Measurements from ENCODE around the gene SLC9A3.
A peak's percentile ranks its signal among the peaks of the same experiment; 100 is the strongest.

Gene SLC9A3

DNA sequence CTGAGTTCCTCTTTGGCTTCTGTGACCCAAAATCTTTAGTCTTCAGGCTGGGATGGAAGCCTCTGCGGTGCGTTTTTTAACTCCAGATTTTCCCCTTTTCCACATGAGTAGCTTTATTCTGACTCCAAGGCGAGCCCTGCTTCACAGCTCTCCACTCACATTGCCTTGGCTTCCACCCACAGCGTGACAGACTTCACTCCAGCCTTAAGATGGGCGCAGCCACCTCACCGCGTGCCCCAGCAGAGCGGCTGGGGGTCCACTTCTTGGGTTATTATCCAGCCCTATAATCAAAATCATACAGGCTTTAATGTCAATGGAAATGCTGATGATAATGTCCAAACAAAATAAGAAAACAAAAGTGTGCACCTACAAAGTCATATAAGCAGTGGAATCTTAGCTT, 80.0 kb downstream of the SLC9A3 start:
- Histone ChIP-seq H3K4me1 (ENCODE audit: control insufficient read depth in 1 of 2, insufficient read depth in 2 of 2, low read length in 2 of 2) (peaks cover 20 to 29% of the 10 kb centered on the region in 2 donors), H3K36me3 (ENCODE audit: control insufficient read depth in 1 of 2, insufficient read depth in 2 of 2, low read length in 2 of 2) (peaks cover 30% of the 10 kb centered on the region in 2 donors), H3K9ac (ENCODE audit: low read depth in 1 of 2, low read length in 2 of 2) (peak overlapping the region in 1 of 2 donors; percentile 86), H3K27ac (ENCODE audit: low read depth, low read length) (no peak overlapping the region), H3K9me3 (ENCODE audit: control insufficient read depth in 1 of 2, low read length in 2 of 2) (no peaks in the 10 kb centered on the region), H3K4me3 (ENCODE audit: low read depth in 1 of 2, low read length in 2 of 2) (peak overlapping the region; percentile 99 to 100), H3K27me3 (ENCODE audit: control insufficient read depth in 1 of 2, insufficient read depth in 2 of 2, low read length in 2 of 2) (no peaks in the 10 kb centered on the region)

DNA sequence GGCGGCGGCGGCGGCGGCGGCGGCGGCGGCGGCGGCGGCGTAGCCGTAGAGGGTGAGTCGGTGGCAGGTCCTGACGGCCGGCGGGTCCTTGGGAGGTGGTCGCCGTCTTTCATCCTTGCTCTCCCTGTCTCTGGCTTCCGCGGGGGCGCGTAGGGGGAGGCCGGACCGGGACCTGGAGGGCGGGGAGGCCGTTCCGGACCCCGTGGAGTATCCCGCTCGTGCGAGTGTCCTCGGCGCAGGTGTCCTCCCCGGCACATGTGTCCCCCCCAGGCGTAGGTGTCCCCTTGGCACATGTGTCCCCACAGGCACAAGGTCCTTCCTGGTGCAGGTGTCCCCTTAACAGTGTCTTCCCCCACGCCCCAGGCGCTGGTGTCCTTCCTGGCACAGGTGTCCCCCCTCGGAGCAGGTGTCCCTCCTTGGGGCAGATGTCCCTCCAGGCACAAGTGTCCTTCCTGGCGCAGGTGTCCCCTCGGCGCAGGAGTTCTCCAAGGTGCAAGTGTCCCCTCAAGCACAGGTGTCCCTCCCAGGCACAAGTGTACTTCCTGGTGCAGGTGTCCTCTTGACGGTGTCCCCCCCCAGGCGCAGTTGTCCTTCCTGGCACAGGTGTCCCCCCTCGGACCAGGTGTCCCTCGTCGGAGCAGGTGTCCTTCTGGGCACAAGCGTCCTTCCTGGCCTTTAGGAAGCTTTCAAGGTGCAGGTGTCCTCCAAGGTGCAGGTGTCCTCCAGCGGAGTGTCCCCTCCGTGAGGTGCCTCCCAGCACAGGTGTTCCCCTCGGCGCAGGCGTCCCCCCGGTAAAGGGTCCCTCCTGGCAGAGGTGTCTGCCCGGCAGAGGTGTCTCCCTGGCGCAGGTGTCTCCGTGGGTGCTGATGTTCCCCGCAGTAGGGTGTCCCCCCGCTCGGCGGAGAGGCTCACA, 80.8 kb downstream of the SLC9A3 start:
- Histone ChIP-seq H3K4me1 (ENCODE audit: control insufficient read depth in 1 of 2, insufficient read depth in 2 of 2, low read length in 2 of 2) (peaks cover 20 to 29% of the 10 kb centered on the region in 2 donors), H3K9ac (ENCODE audit: low read depth in 1 of 2, low read length in 2 of 2) (peak overlapping the region; percentile 86 to 97), H3K27ac (ENCODE audit: low read depth, low read length) (peak overlapping the region; percentile 54), H3K36me3 (ENCODE audit: control insufficient read depth in 1 of 2, insufficient read depth in 2 of 2, low read length in 2 of 2) (peaks cover 22 to 24% of the 10 kb centered on the region in 2 donors), H3K27me3 (ENCODE audit: control insufficient read depth in 1 of 2, insufficient read depth in 2 of 2, low read length in 2 of 2) (no peaks in the 10 kb centered on the region), H3K4me3 (ENCODE audit: low read depth in 1 of 2, low read length in 2 of 2) (peak overlapping the region; percentile 99 to 100), H3K9me3 (ENCODE audit: control insufficient read depth in 1 of 2, low read length in 2 of 2) (no peaks in the 10 kb centered on the region)

DNA sequence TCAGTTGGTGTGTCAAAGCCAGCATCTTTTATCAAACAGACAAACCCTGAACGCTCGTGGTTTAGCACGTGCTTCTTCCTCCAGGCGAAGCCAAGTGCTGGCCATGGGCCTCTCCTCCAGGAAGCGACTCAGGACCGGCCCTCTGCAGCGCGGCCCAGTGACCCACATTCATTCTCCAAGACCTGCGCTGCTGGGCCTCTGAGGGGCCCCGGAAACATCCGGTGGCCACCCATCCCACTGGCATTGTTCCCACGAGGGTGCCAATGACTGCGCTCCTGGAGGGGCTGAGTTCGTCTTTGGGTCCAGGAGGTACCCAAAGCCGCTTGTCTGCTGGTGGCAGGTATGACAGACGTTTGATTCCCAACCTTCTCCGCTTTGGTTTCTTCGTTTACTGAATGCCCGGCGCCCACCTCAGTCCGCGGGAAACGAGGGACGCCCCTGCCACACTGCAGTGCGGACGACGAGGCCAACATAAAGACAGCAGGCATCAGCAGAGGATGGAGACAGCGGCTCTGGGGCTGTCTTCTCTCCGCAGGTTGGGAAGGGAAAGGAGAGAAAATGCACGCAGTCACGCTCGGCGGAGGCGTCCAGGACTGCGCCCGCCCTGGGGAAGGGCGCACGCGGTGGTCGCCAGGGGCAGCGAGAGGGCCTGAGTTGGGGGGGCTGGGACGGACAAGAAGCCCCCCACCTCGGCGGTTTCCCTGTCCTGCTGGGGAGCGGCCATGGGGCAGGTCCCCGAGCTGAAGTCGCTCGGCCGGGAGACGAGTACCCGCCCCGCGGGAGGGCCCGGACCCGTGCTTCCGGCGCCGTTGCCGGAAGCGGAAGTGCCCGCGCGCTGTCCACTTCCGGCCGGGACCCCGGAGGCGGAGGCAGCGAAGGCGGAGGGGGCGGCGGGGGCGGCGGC, 81.7 kb downstream of the SLC9A3 start, which contains the start of gene EXOC3:
EXOC3 (plus strand) TSS at position 842 of the 904 bp plus-strand sequence. CDS start 3,030 bp downstream, outside the sequence.
- peak within 1 kb of the TSS; percentile 86 to 97 for H3K9ac ChIP-seq (ENCODE audit: low read depth in 1 of 2, low read length in 2 of 2)
- H3K27ac ChIP-seq (ENCODE audit: low read depth, low read length), result peak within 1 kb of the TSS; percentile 54
- H3K27me3 ChIP-seq (ENCODE audit: control insufficient read depth in 1 of 2, insufficient read depth in 2 of 2, low read length in 2 of 2), result no peaks in the 10 kb centered on the region
- H3K36me3 ChIP-seq (ENCODE audit: control insufficient read depth in 1 of 2, insufficient read depth in 2 of 2, low read length in 2 of 2), result peaks cover 13 to 16% of the 10 kb centered on the region in 2 donors
- no peaks in the 10 kb centered on the region for H3K9me3 ChIP-seq (ENCODE audit: control insufficient read depth in 1 of 2, low read length in 2 of 2)
- H3K4me1 ChIP-seq (ENCODE audit: control insufficient read depth in 1 of 2, insufficient read depth in 2 of 2, low read length in 2 of 2), result peaks cover 20 to 23% of the 10 kb centered on the region in 2 donors
- H3K4me3 ChIP-seq (ENCODE audit: low read depth in 1 of 2, low read length in 2 of 2), result peak within 1 kb of the TSS; percentile 99 to 100

- Histone ChIP-seq H3K4me3 (ENCODE audit: low read depth in 1 of 2, low read length in 2 of 2) (peak overlapping the region; percentile 99 to 100), H3K9me3 (ENCODE audit: control insufficient read depth in 1 of 2, low read length in 2 of 2) (no peaks in the 10 kb centered on the region), H3K4me1 (ENCODE audit: control insufficient read depth in 1 of 2, insufficient read depth in 2 of 2, low read length in 2 of 2) (peaks cover 20 to 23% of the 10 kb centered on the region in 2 donors), H3K9ac (ENCODE audit: low read depth in 1 of 2, low read length in 2 of 2) (peak overlapping the region in 1 of 2 donors; percentile 82), H3K27me3 (ENCODE audit: control insufficient read depth in 1 of 2, insufficient read depth in 2 of 2, low read length in 2 of 2) (no peaks in the 10 kb centered on the region), H3K27ac (ENCODE audit: low read depth, low read length) (no peak overlapping the region), H3K36me3 (ENCODE audit: control insufficient read depth in 1 of 2, insufficient read depth in 2 of 2, low read length in 2 of 2) (peaks cover 7 to 9% of the 10 kb centered on the region in 2 donors)
These were observed 82.3 kb downstream of the SLC9A3 start for GRCh38 chr5:441996-442334.

DNA sequence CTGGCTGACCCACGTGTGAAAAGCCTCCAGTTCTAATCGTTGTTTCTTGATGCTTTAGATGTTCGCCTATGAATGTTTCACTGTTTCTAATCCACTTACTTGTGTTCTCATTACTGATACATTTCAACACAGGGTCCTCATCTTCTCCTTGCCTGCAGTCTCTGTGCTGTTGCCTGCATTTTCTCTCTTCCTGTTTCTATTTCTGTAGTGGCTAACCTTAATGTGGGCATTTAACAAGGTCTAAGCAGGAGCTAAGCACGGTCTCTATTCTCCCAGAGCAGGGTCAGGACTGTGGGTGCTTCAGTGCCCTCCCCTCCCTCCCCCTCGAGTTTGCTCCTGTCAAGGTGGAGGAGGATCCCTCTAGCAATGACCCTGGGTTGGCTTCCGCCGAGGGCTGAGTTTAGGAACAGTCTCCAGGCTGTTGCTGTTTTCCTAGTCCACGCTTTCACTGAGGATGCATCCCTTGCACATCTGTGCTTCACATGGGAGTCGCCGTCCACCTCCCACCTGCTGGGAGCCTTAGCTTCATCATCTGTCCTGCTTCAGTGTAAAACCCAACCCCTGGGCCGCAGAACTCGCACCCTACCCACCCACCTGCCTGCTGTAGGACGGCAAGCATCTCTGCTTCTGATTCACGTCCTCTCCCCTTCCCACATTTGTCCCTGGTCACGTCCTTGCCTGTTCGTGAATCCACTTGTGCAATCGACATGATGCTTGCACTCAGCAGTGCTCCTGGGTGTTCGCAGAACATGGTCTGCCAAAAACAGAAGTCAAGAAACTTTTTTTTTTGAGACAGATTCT, 83.6 kb downstream of the SLC9A3 start:
- no peak overlapping the region for H3K9ac ChIP-seq (ENCODE audit: low read depth in 1 of 2, low read length in 2 of 2)
- H3K9me3 ChIP-seq (ENCODE audit: control insufficient read depth in 1 of 2, low read length in 2 of 2), result no peaks in the 10 kb centered on the region
- no peaks in the 10 kb centered on the region for H3K27me3 ChIP-seq (ENCODE audit: control insufficient read depth in 1 of 2, insufficient read depth in 2 of 2, low read length in 2 of 2)
- H3K27ac ChIP-seq (ENCODE audit: low read depth, low read length), result no peak overlapping the region
- H3K36me3 ChIP-seq (ENCODE audit: control insufficient read depth in 1 of 2, insufficient read depth in 2 of 2, low read length in 2 of 2), result peaks cover 0 to 3% of the 10 kb centered on the region in 2 donors
- no peak overlapping the region for H3K4me3 ChIP-seq (ENCODE audit: low read depth in 1 of 2, low read length in 2 of 2)
- H3K4me1 ChIP-seq (ENCODE audit: control insufficient read depth in 1 of 2, insufficient read depth in 2 of 2, low read length in 2 of 2), result peaks cover 20 to 23% of the 10 kb centered on the region in 2 donors

DNA sequence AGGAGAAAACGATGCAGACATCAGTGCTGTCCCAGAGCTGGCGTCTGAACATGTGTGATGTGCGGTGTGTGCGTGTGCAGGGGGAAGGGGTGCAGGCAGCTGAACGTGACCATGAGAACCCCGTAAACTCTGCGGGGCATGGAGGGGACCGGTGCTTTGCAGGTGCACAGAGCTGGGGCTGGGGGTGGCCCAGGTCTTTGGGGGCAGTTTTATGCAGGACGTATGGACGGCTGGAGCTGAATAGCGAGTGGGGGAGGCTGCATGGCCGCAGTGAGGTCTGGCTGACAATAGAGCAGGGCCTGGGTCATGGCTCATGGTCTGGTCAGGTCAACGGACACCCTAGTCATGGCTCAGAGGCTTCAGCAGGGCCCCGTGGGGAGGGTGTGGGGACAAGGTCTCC, 84.6 kb downstream of the SLC9A3 start:
- H3K27ac ChIP-seq (ENCODE audit: low read depth, low read length), result no peak overlapping the region
- H3K4me1 ChIP-seq (ENCODE audit: control insufficient read depth in 1 of 2, insufficient read depth in 2 of 2, low read length in 2 of 2), result peaks cover 17 to 22% of the 10 kb centered on the region in 2 donors
- no peak overlapping the region for H3K9ac ChIP-seq (ENCODE audit: low read depth in 1 of 2, low read length in 2 of 2)
- H3K9me3 ChIP-seq (ENCODE audit: control insufficient read depth in 1 of 2, low read length in 2 of 2), result no peaks in the 10 kb centered on the region
- H3K27me3 ChIP-seq (ENCODE audit: control insufficient read depth in 1 of 2, insufficient read depth in 2 of 2, low read length in 2 of 2), result no peaks in the 10 kb centered on the region
- H3K4me3 ChIP-seq (ENCODE audit: low read depth in 1 of 2, low read length in 2 of 2), result no peak overlapping the region
- H3K36me3 ChIP-seq (ENCODE audit: control insufficient read depth in 1 of 2, insufficient read depth in 2 of 2, low read length in 2 of 2), result peaks cover 0 to 3% of the 10 kb centered on the region in 2 donors

DNA sequence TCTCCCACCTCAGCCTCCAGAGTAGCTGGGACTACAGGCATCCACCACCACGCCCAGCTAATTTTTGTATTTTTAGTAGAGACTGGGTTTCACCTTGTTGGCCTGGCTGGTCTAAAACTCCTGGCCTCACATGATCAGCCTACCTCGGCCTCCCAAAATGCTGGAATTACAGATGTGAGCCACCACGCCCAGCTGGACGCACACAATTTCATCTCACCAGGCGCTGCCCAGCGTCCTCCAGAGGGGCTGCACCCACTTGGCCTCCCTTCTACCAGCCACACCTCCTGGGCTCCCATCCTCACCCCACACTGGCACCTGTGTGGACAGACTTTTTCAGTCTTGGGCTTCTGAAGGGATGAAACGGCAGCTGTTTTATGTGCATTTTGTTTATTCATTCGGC, 85.1 kb downstream of the SLC9A3 start:
- Histone ChIP-seq H3K27ac (ENCODE audit: low read depth, low read length) (no peak overlapping the region), H3K9ac (ENCODE audit: low read depth in 1 of 2, low read length in 2 of 2) (no peak overlapping the region), H3K27me3 (ENCODE audit: control insufficient read depth in 1 of 2, insufficient read depth in 2 of 2, low read length in 2 of 2) (no peaks in the 10 kb centered on the region), H3K4me1 (ENCODE audit: control insufficient read depth in 1 of 2, insufficient read depth in 2 of 2, low read length in 2 of 2) (peaks cover 13 to 18% of the 10 kb centered on the region in 2 donors), H3K9me3 (ENCODE audit: control insufficient read depth in 1 of 2, low read length in 2 of 2) (no peaks in the 10 kb centered on the region), H3K4me3 (ENCODE audit: low read depth in 1 of 2, low read length in 2 of 2) (no peak overlapping the region), H3K36me3 (ENCODE audit: control insufficient read depth in 1 of 2, insufficient read depth in 2 of 2, low read length in 2 of 2) (peaks cover 0 to 3% of the 10 kb centered on the region in 2 donors)

DNA sequence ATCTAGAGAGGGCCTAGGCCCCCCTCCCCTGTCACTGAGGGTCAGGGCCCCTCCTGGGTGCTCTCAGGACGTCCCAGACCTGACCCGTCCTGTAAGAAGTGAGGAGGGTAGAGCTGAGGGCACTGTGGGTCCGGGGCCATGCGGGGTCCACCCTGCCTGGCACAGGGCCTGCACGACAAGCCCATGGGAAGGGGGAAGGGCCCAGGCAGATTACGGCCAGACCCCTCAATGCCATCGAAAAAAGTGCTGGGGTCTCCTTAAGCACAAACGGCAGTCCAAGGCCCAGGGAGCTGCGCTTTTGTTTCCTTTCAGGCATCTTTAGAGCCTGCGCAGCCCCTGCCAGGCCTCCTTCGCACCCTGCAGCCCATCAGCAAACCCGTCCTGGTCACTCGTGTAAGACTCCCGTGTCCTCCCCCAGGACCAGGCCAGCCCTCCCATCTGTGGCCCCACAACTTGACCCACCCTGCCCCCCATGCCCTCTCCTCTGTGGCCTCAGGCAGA, 85.7 kb downstream of the SLC9A3 start:
- H3K36me3 ChIP-seq (ENCODE audit: control insufficient read depth in 1 of 2, insufficient read depth in 2 of 2, low read length in 2 of 2), result peaks cover 0 to 3% of the 10 kb centered on the region in 2 donors
- no peaks in the 10 kb centered on the region for H3K27me3 ChIP-seq (ENCODE audit: control insufficient read depth in 1 of 2, insufficient read depth in 2 of 2, low read length in 2 of 2)
- no peak overlapping the region for H3K4me3 ChIP-seq (ENCODE audit: low read depth in 1 of 2, low read length in 2 of 2)
- H3K9ac ChIP-seq (ENCODE audit: low read depth in 1 of 2, low read length in 2 of 2), result no peak overlapping the region
- H3K9me3 ChIP-seq (ENCODE audit: control insufficient read depth in 1 of 2, low read length in 2 of 2), result no peaks in the 10 kb centered on the region
- no peak overlapping the region for H3K27ac ChIP-seq (ENCODE audit: low read depth, low read length)
- peaks cover 8 to 11% of the 10 kb centered on the region in 2 donors for H3K4me1 ChIP-seq (ENCODE audit: control insufficient read depth in 1 of 2, insufficient read depth in 2 of 2, low read length in 2 of 2)

- Histone ChIP-seq H3K27ac (ENCODE audit: low read depth, low read length) (no peak overlapping the region), H3K36me3 (ENCODE audit: control insufficient read depth in 1 of 2, insufficient read depth in 2 of 2, low read length in 2 of 2) (no peaks in the 10 kb centered on the region), H3K4me3 (ENCODE audit: low read depth in 1 of 2, low read length in 2 of 2) (no peak overlapping the region), H3K27me3 (ENCODE audit: control insufficient read depth in 1 of 2, insufficient read depth in 2 of 2, low read length in 2 of 2) (no peaks in the 10 kb centered on the region), H3K4me1 (ENCODE audit: control insufficient read depth in 1 of 2, insufficient read depth in 2 of 2, low read length in 2 of 2) (peaks cover 4 to 6% of the 10 kb centered on the region in 2 donors), H3K9ac (ENCODE audit: low read depth in 1 of 2, low read length in 2 of 2) (no peak overlapping the region), H3K9me3 (ENCODE audit: control insufficient read depth in 1 of 2, low read length in 2 of 2) (no peaks in the 10 kb centered on the region)
These were observed 86.9 kb downstream of the SLC9A3 start for GRCh38 chr5:437281-437771.

Measured in duodenal mucosa (tissue), 2 donors.